Upper lobe of left lung (tissue), 6 donors: ENCODE results near the gene SLC39A5. TPM values are rescaled to one million over a fixed set of nuclear protein-coding genes. Genes with fewer than 3 reads are reported as not detected.

ENCODE experiments used
- ATAC-seq, 2 donors: fragments of 200-7000 bp; cut with Tn5 transposase; one replicate each; pipeline ENCODE4 v1.9.1; 2022; ENCODE audit warnings: mild to moderate bottlenecking in 2 of 2, moderate library complexity in 2 of 2; ENCODE audit not compliant: low FRiP score in 2 of 2
- DNase-seq, 2 donors: peaks; one replicate each; pipeline ENCODE4 v3.0.0-alpha.2; 2019 to 2020
- H3K27ac ChIP-seq, 4 donors: fragments of 200-600 bp; sonication (generic); one replicate each; pipeline ENCODE4 v1.5.1; 2016 to 2019
- H3K27me3 ChIP-seq, 4 donors: fragments of 200-600 bp; sonication (generic); one replicate each; pipeline ENCODE4 v1.5.1; 2017 to 2019
- H3K36me3 ChIP-seq, 4 donors: fragments of 200-600 bp; sonication (generic); one replicate each; pipeline ENCODE4 v1.5.1; 2016 to 2019
- H3K4me1 ChIP-seq, 4 donors: fragments of 200-600 bp; sonication (generic); one replicate each; pipeline ENCODE4 v1.5.1; 2018 to 2019
- H3K4me3 ChIP-seq, 4 donors: fragments of 200-600 bp; sonication (generic); one replicate each; pipeline ENCODE4 v1.5.1; 2017 to 2019; ENCODE audit warnings: mild to moderate bottlenecking in 2 of 4, moderate library complexity in 1 of 4
- H3K9me3 ChIP-seq, 4 donors: fragments of 200-600 bp; sonication (generic); one replicate each; pipeline ENCODE4 v1.5.1; 2018 to 2019
- CTCF ChIP-seq, 6 experiments: fragments of 450-650 bp in 4 of 6; fragments of 200-600 bp in 2 of 6; sonication (generic) in 2 of 6; IDR thresholded peaks; one replicate each; pipeline ENCODE4 v1.5.1; 2016 to 2019; ENCODE audit warnings: antibody characterized with exemption in 6 of 6
- EP300 ChIP-seq, 4 donors: sonication (generic); formaldehyde crosslinking; IDR thresholded peaks; one replicate each; pipeline ENCODE4 v1.5.1; 2017; ENCODE audit warnings: antibody characterized with exemption in 4 of 4, control low read depth in 2 of 4
- POLR2A ChIP-seq, 4 donors: fragments of 450-650 bp; IDR thresholded peaks; one replicate each; pipeline ENCODE4 v1.5.1; 2016 to 2017; ENCODE audit warnings: antibody characterized with exemption in 4 of 4, mild to moderate bottlenecking in 2 of 4
- POLR2AphosphoS5 ChIP-seq, 2 donors: sonication (generic); formaldehyde crosslinking; IDR thresholded peaks; one replicate each; pipeline ENCODE4 v1.5.1; 2017; ENCODE audit warnings: antibody characterized with exemption in 2 of 2
- WGBS, 2 donors: methylation state at CpG; one replicate each; pipeline ENCODE4 v1.1.5; 2017 to 2018; 5-methylcytosine and 5-hydroxymethylcytosine counted together
- total RNA-seq, 6 donors: library from RNA; depleted of rRNA in 4 of 6; stranded (reverse); fragments of >200 nt in 4 of 6; gene quantifications; one replicate each; pipeline versions ENCODE4 v1.1.0 to v1.2.1, GENCODE V29; 2016 to 2021
- donor health status: DM: no; HTN: no; CAD: no; lungs with moderate emphysema.
- donor health status: DM: no; HTN: yes; CAD: no; lungs with severe emphysema.

Gene SLC39A5
- total RNA-seq, 6 donors from 2014 or later = 0.37 to 1.2 (median 1.1) TPM; not detected in 3

- Histone ChIP-seq H3K36me3 (peaks cover 26 to 45% (median 44%) of the 10 kb centered on the region in 4 donors), H3K9me3 (no peaks in the 10 kb centered on the region), H3K4me1 (peaks cover 21 to 32% (median 32%) of the 10 kb centered on the region in 4 donors), H3K27ac (peak overlapping the region in 1 of 4 donors; percentile 21), H3K4me3 (peak overlapping the region in 1 of 4 donors; percentile 93), H3K27me3 (no peaks in the 10 kb centered on the region)
- DNase-seq = no peak
- TF ChIP-seq EP300 (IDR thresholded peaks at IDR 0.05) (no peak), POLR2A (IDR thresholded peaks at IDR 0.05) (no peak), CTCF (IDR thresholded peaks at IDR 0.05) (no peak), POLR2AphosphoS5 (IDR thresholded peaks at IDR 0.05) (no peak)
- WGBS, 2 donors = 27 to 56% methylated on average over 2 to 4 of the region's 4 CpGs
- no peak for ATAC-seq
These were observed 26.6 kb downstream of the SLC39A5 start for GRCh38 chr12:56256326-56256960.

DNA sequence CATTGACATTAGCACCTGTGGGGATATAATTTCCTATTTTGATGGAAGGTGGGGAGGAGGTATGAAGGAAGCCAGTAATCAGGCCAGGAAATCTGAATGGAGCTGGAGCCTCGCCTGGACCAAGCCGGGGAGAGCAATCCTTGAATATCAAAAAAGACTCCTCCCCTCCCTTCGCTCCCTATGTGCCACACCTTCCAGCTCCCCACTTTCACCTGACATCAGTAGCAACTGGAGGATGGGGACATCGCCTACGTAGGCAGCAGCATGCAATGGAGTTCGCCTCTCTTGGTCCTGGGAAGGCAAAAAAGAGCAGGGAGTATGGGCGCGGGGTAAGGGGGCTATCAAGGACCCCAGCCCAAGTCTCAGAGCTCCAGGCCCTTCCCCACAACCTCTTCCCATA is 27.2 kb downstream of the SLC39A5 start:
- Histone ChIP-seq H3K27ac (peak overlapping the region in 2 of 4 donors; percentile 87 to 92), H3K9me3 (no peaks in the 10 kb centered on the region), H3K4me3 (peak overlapping the region in 3 of 4 donors; percentile 83 to 93 (median 88)), H3K36me3 (peaks cover 20 to 39% (median 37%) of the 10 kb centered on the region in 4 donors), H3K4me1 (peaks cover 21 to 32% (median 32%) of the 10 kb centered on the region in 4 donors), H3K27me3 (no peaks in the 10 kb centered on the region)
- 68 to 73% methylated on average over 5 to 8 of the region's 8 CpGs for WGBS, 2 donors
- no peak for DNase-seq
- TF ChIP-seq CTCF (IDR thresholded peaks at IDR 0.05) (no peak), POLR2AphosphoS5 (IDR thresholded peaks at IDR 0.05) (no peak), EP300 (IDR thresholded peaks at IDR 0.05) (no peak)
- ATAC-seq = no peak

- Histone ChIP-seq H3K27ac (peak overlapping the region; percentile 80 to 92 (median 86)), H3K9me3 (no peaks in the 10 kb centered on the region), H3K4me1 (peaks cover 21 to 32% (median 32%) of the 10 kb centered on the region in 4 donors), H3K36me3 (peaks cover 15 to 34% (median 32%) of the 10 kb centered on the region in 4 donors), H3K4me3 (peak overlapping the region; percentile 43 to 93 (median 86)), H3K27me3 (no peaks in the 10 kb centered on the region)
- no peak for TF ChIP-seq POLR2A (IDR thresholded peaks at IDR 0.05)
- TF ChIP-seq EP300 (IDR thresholded peaks at IDR 0.05) = no peak
- 1 to 2% methylated on average over 10 to 23 of the region's 27 CpGs for WGBS, 2 donors
- peak in 1 of 2 donors; percentile 28 for DNase-seq
- ATAC-seq = peak; percentile 16 to 38
These were observed 27.7 kb downstream of the SLC39A5 start for GRCh38 chr12:56257491-56258067.

DNA sequence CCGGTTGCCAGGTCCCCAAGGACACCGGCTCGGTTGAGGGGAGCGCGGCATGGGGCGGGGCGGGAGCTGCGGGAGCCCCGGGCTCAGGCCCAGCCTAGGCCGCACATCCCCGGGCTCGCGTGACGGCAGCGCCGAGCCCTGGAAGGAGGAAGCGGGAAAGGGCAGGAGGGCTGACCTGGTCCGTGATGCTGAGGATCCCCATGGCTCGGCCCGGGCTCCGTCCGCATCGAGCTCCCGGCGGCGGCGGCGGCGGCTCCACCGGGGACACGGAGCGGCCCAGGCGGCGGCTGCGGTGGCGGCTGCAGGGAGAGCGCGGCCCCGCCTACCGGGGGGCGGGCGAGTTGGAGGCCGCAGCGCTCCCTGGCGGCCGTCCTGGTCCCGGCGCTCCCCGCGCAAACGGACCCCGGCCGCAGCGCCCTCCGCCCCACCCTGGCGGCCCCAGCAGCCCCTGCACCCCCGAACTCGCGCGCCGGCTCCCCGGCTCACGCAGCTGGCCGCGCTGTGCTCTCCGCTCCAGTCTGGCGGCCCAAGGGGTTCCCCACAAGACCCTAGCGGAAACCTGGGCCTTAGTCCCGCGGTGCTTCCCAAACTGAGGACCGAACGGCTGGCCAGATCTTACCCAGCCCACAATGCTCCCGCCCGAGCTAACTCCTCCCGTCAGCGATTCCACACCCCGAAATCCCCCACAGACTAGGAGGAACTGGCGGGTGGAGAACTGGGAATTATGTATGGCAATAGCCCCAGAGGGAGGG is 28.4 kb downstream of the SLC39A5 start, which contains the start of gene ANKRD52:
Gene ANKRD52, minus strand, starts transcription at position 317 of the 752 bp plus-strand sequence. Its CDS starts 115 bp downstream, at position 202.
- peaks cover 21 to 32% (median 32%) of the 10 kb centered on the region in 4 donors for H3K4me1 ChIP-seq
- TF ChIP-seq CTCF (IDR thresholded peaks at IDR 0.05) = peak; percentile 88 to 98 (median 96)
- TF ChIP-seq POLR2A (IDR thresholded peaks at IDR 0.05) = peak in 1 of 4 donors; percentile 63
- no peak for TF ChIP-seq EP300 (IDR thresholded peaks at IDR 0.05)
- peak in 1 of 2 donors; percentile 15 for TF ChIP-seq POLR2AphosphoS5 (IDR thresholded peaks at IDR 0.05)
- peaks cover 8 to 27% (median 26%) of the 10 kb centered on the region in 4 donors for H3K36me3 ChIP-seq
- 0% methylated on average over 6 to 18 of the region's 78 CpGs for WGBS, 2 donors
- H3K27ac ChIP-seq = peak within 1 kb of the TSS; percentile 80 to 92 (median 86)
- H3K4me3 ChIP-seq = peak within 1 kb of the TSS; percentile 43 to 93 (median 86)
- H3K27me3 ChIP-seq = no peaks in the 10 kb centered on the region
- ATAC-seq (peak; percentile 90 to 98), DNase-seq (peak; percentile 79 to 97)
- H3K9me3 ChIP-seq = no peaks in the 10 kb centered on the region

GRCh38 chr12:56258820-56259183 is 29.0 kb downstream of the SLC39A5 start:
- Histone ChIP-seq H3K4me1 (peaks cover 21 to 32% (median 32%) of the 10 kb centered on the region in 4 donors), H3K27me3 (no peaks in the 10 kb centered on the region), H3K36me3 (peaks cover 3 to 22% (median 20%) of the 10 kb centered on the region in 4 donors), H3K4me3 (peak overlapping the region; percentile 36 to 93 (median 86)), H3K27ac (peak overlapping the region; percentile 80 to 92 (median 86)), H3K9me3 (no peaks in the 10 kb centered on the region)
- TF ChIP-seq EP300 (IDR thresholded peaks at IDR 0.05) (no peak), POLR2AphosphoS5 (IDR thresholded peaks at IDR 0.05) (no peak), POLR2A (IDR thresholded peaks at IDR 0.05) (no peak), CTCF (IDR thresholded peaks at IDR 0.05) (no peak)
- 10 to 12% methylated on average over 9 of the region's 9 CpGs for WGBS, 2 donors
- no peak for DNase-seq
- ATAC-seq = no peak
